WTC11 (cell line): Measurements from ENCODE around the gene CAST. TPM values are rescaled to one million over a fixed set of nuclear protein-coding genes. Genes with fewer than 3 reads are reported as not detected.

Source experiments
- ATAC-seq: fragments of 200-7000 bp; cut with Tn5 transposase; 2 replicates; pipeline ENCODE4 v1.10.0; 2021; ENCODE audit warnings: mild to moderate bottlenecking, moderate library complexity
- CTCF ChIA-PET: fragments of 300-600 bp; sonication (Branson Sonifier 250); formaldehyde crosslinking; loops from one replicate; lab custom pipeline; 2021; ENCODE audit warnings: antibody characterized with exemption; lab: Charles Lee
- POLR2A ChIA-PET: fragments of 350-600 bp; sonication (Branson Sonifier 250); formaldehyde crosslinking; loops from one replicate; lab custom pipeline; 2021; ENCODE audit warnings: antibody characterized with exemption; lab: Charles Lee
- DNase-seq: peaks from one replicate; pipeline ENCODE4 v3.0.0; 2021; ENCODE audit warnings: low spot score
- H3K27ac Mint-ChIP-seq: 2 replicates; pipeline ENCODE4 v1.8.0; 2021; ENCODE audit warnings: mixed read lengths
- H3K27me3 Mint-ChIP-seq: 2 replicates; pipeline ENCODE4 v1.8.0; 2021; ENCODE audit warnings: low read depth, mild to moderate bottlenecking, moderate library complexity, mixed read lengths
- H3K36me3 Mint-ChIP-seq: 2 replicates; pipeline ENCODE4 v1.8.0; 2021; ENCODE audit warnings: mixed read lengths
- H3K4me1 Mint-ChIP-seq: 2 replicates; pipeline ENCODE4 v1.8.0; 2022; ENCODE audit warnings: mixed read lengths
- H3K4me3 Mint-ChIP-seq: 2 replicates; pipeline ENCODE4 v1.8.0; 2021; ENCODE audit warnings: mild to moderate bottlenecking, moderate library complexity, mixed read lengths
- H3K9me3 Mint-ChIP-seq: 2 replicates; pipeline ENCODE4 v1.8.0; 2021; ENCODE audit warnings: mixed read lengths
- GRHL2 ChIP-seq: fragments of 250-450 bp; sonication (Bioruptor Pico); IDR thresholded peaks from 2 replicates; pipeline ENCODE4 v1.8.0; 2022; ENCODE audit warnings: mild to moderate bottlenecking, moderate library complexity; ENCODE audit not compliant: insufficient replicate concordance, severe bottlenecking
- NFATC4 ChIP-seq: fragments of 250-450 bp; sonication (Bioruptor Pico); IDR thresholded peaks from 2 replicates; pipeline ENCODE4 v1.9.0; 2021; ENCODE audit warnings: mild to moderate bottlenecking
- NFE2L1 ChIP-seq: sonication (generic); formaldehyde crosslinking; IDR thresholded peaks from 2 replicates; pipeline ENCODE4 v1.8.1; 2023; ENCODE audit warnings: missing genetic modification reagents
- NR2C2 ChIP-seq: sonication (generic); formaldehyde crosslinking; IDR thresholded peaks from 2 replicates; pipeline ENCODE4 v1.8.0; 2022; ENCODE audit warnings: mild to moderate bottlenecking, missing genetic modification reagents
- ZNF396 ChIP-seq: fragments of 250-450 bp; sonication (Bioruptor Pico); IDR thresholded peaks from 2 replicates; pipeline ENCODE4 v1.8.0; 2021; ENCODE audit warnings: mild to moderate bottlenecking, moderate library complexity, borderline replicate concordance
- total RNA-seq: library from RNA; stranded (reverse); gene quantifications from 3 replicates; pipeline ENCODE4 v1.2.3, GENCODE V29; 2021
- TF ChIP-seq, protein P1 (sequence below): sonication (generic); formaldehyde crosslinking; IDR thresholded peaks from 2 replicates; pipeline ENCODE4 v1.8.1; 2023; ENCODE audit warnings: mild to moderate bottlenecking, missing genetic modification reagents, borderline replicate concordance
- TF ChIP-seq, protein P2 (sequence below): sonication (generic); formaldehyde crosslinking; IDR thresholded peaks from 2 replicates; pipeline ENCODE4 v1.8.0; 2022; ENCODE audit warnings: mild to moderate bottlenecking, missing genetic modification reagents
- TF ChIP-seq, protein P3 (sequence below): fragments of 250-450 bp; sonication (Bioruptor Pico); IDR thresholded peaks from 2 replicates; pipeline ENCODE4 v1.9.0; 2021; ENCODE audit warnings: mild to moderate bottlenecking
- TF ChIP-seq, protein P4 (sequence below): sonication (generic); formaldehyde crosslinking; IDR thresholded peaks from 2 replicates; pipeline ENCODE4 v1.8.1; 2022; ENCODE audit warnings: low read depth, missing genetic modification reagents, borderline replicate concordance
- TF ChIP-seq, protein P5 (sequence below): sonication (generic); formaldehyde crosslinking; IDR thresholded peaks from 2 replicates; pipeline ENCODE4 v1.8.1; 2023; ENCODE audit warnings: mild to moderate bottlenecking, missing genetic modification reagents, moderate library complexity
- TF ChIP-seq, protein P6 (sequence below): sonication (generic); formaldehyde crosslinking; IDR thresholded peaks from 2 replicates; pipeline ENCODE4 v1.8.1; 2022; ENCODE audit warnings: mild to moderate bottlenecking, missing genetic modification reagents, moderate library complexity, borderline replicate concordance
- TF ChIP-seq, protein P7 (sequence below): sonication (generic); formaldehyde crosslinking; IDR thresholded peaks from 2 replicates; pipeline ENCODE4 v1.8.0; 2023; ENCODE audit warnings: missing genetic modification reagents, mild to moderate bottlenecking, borderline replicate concordance

The CAST gene
- total RNA-seq, 1 experiment from 2014 or later = 40.0 TPM

DNA sequence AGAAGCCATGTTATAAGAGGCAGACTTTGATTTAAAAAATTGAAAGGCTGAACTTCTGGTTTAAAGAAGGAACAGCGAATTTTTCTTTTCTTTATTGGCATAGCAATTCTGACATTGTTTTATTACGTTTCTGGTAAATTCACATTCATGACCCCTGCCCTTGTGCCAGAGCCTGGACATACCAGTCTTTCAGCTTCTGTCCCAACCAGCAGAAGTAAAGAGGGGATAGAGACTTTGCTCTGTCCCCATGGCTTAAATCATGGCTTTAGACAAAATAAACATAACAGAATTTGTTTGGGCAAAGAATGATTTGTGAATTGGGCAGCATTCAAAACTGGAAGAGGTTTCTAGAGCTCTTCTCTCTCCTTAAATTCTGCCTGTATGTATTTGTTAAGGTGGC, 15.3 kb downstream of the CAST start:
- TF ChIP-seq NFE2L1 (CRISPR knock-in tag) = no peak
- no peak for TF ChIP-seq NR2C2 (CRISPR knock-in tag)
- TF ChIP-seq NFATC4 (CRISPR knock-in tag) = no peak
- TF ChIP-seq, protein P1, sequence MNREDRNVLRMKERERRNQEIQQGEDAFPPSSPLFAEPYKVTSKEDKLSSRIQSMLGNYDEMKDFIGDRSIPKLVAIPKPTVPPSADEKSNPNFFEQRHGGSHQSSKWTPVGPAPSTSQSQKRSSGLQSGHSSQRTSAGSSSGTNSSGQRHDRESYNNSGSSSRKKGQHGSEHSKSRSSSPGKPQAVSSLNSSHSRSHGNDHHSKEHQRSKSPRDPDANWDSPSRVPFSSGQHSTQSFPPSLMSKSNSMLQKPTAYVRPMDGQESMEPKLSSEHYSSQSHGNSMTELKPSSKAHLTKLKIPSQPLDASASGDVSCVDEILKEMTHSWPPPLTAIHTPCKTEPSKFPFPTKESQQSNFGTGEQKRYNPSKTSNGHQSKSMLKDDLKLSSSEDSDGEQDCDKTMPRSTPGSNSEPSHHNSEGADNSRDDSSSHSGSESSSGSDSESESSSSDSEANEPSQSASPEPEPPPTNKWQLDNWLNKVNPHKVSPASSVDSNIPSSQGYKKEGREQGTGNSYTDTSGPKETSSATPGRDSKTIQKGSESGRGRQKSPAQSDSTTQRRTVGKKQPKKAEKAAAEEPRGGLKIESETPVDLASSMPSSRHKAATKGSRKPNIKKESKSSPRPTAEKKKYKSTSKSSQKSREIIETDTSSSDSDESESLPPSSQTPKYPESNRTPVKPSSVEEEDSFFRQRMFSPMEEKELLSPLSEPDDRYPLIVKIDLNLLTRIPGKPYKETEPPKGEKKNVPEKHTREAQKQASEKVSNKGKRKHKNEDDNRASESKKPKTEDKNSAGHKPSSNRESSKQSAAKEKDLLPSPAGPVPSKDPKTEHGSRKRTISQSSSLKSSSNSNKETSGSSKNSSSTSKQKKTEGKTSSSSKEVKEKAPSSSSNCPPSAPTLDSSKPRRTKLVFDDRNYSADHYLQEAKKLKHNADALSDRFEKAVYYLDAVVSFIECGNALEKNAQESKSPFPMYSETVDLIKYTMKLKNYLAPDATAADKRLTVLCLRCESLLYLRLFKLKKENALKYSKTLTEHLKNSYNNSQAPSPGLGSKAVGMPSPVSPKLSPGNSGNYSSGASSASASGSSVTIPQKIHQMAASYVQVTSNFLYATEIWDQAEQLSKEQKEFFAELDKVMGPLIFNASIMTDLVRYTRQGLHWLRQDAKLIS = no peak
- TF ChIP-seq, protein P2, sequence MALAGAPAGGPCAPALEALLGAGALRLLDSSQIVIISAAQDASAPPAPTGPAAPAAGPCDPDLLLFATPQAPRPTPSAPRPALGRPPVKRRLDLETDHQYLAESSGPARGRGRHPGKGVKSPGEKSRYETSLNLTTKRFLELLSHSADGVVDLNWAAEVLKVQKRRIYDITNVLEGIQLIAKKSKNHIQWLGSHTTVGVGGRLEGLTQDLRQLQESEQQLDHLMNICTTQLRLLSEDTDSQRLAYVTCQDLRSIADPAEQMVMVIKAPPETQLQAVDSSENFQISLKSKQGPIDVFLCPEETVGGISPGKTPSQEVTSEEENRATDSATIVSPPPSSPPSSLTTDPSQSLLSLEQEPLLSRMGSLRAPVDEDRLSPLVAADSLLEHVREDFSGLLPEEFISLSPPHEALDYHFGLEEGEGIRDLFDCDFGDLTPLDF = no peak
- TF ChIP-seq, protein P3, sequence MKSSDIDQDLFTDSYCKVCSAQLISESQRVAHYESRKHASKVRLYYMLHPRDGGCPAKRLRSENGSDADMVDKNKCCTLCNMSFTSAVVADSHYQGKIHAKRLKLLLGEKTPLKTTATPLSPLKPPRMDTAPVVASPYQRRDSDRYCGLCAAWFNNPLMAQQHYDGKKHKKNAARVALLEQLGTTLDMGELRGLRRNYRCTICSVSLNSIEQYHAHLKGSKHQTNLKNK (CRISPR knock-in tag) = no peak
- TF ChIP-seq, protein P4, sequence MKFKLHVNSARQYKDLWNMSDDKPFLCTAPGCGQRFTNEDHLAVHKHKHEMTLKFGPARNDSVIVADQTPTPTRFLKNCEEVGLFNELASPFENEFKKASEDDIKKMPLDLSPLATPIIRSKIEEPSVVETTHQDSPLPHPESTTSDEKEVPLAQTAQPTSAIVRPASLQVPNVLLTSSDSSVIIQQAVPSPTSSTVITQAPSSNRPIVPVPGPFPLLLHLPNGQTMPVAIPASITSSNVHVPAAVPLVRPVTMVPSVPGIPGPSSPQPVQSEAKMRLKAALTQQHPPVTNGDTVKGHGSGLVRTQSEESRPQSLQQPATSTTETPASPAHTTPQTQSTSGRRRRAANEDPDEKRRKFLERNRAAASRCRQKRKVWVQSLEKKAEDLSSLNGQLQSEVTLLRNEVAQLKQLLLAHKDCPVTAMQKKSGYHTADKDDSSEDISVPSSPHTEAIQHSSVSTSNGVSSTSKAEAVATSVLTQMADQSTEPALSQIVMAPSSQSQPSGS (CRISPR knock-in tag) = no peak
- TF ChIP-seq, protein P5, sequence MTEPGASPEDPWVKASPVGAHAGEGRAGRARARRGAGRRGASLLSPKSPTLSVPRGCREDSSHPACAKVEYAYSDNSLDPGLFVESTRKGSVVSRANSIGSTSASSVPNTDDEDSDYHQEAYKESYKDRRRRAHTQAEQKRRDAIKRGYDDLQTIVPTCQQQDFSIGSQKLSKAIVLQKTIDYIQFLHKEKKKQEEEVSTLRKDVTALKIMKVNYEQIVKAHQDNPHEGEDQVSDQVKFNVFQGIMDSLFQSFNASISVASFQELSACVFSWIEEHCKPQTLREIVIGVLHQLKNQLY = no peak
- no peak for TF ChIP-seq GRHL2 (CRISPR knock-in tag)
- TF ChIP-seq, protein P6, sequence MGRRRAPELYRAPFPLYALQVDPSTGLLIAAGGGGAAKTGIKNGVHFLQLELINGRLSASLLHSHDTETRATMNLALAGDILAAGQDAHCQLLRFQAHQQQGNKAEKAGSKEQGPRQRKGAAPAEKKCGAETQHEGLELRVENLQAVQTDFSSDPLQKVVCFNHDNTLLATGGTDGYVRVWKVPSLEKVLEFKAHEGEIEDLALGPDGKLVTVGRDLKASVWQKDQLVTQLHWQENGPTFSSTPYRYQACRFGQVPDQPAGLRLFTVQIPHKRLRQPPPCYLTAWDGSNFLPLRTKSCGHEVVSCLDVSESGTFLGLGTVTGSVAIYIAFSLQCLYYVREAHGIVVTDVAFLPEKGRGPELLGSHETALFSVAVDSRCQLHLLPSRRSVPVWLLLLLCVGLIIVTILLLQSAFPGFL (CRISPR knock-in tag) = no peak
- TF ChIP-seq, protein P7, sequence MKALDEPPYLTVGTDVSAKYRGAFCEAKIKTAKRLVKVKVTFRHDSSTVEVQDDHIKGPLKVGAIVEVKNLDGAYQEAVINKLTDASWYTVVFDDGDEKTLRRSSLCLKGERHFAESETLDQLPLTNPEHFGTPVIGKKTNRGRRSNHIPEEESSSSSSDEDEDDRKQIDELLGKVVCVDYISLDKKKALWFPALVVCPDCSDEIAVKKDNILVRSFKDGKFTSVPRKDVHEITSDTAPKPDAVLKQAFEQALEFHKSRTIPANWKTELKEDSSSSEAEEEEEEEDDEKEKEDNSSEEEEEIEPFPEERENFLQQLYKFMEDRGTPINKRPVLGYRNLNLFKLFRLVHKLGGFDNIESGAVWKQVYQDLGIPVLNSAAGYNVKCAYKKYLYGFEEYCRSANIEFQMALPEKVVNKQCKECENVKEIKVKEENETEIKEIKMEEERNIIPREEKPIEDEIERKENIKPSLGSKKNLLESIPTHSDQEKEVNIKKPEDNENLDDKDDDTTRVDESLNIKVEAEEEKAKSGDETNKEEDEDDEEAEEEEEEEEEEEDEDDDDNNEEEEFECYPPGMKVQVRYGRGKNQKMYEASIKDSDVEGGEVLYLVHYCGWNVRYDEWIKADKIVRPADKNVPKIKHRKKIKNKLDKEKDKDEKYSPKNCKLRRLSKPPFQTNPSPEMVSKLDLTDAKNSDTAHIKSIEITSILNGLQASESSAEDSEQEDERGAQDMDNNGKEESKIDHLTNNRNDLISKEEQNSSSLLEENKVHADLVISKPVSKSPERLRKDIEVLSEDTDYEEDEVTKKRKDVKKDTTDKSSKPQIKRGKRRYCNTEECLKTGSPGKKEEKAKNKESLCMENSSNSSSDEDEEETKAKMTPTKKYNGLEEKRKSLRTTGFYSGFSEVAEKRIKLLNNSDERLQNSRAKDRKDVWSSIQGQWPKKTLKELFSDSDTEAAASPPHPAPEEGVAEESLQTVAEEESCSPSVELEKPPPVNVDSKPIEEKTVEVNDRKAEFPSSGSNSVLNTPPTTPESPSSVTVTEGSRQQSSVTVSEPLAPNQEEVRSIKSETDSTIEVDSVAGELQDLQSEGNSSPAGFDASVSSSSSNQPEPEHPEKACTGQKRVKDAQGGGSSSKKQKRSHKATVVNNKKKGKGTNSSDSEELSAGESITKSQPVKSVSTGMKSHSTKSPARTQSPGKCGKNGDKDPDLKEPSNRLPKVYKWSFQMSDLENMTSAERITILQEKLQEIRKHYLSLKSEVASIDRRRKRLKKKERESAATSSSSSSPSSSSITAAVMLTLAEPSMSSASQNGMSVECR (CRISPR knock-in tag) = no peak
- TF ChIP-seq ZNF396 (CRISPR knock-in tag) = no peak
- Mint-ChIP-seq H3K4me1 (peaks cover 5% of the 10 kb centered on the region; the same call in 1 of the 2 replicates), H3K27ac (no peak overlapping the region), H3K4me3 (no peak overlapping the region), H3K36me3 (no peaks in the 10 kb centered on the region), H3K27me3 (no peaks in the 10 kb centered on the region), H3K9me3 (no peaks in the 10 kb centered on the region)
- ATAC-seq (no peak), DNase-seq (no peak)
- ChIA-PET CTCF (no interaction called here), POLR2A (no interaction called here)
